NAMALWA (cell line): Measurements from ENCODE around the gene NACA2.
"Not testable (repeated sequence)": the region's sequence is repeated elsewhere in the genome, so short reads cannot be mapped to it uniquely, and the experiment has no call there.

Experiments used
- DNase-seq: peaks from one replicate; pipeline ENCODE4 v3.0.0-alpha.2; 2015; ENCODE audit warnings: low spot score

The NACA2 gene

GRCh38 chr17:61591018-61591417 lies at the start of gene NACA2:
Gene NACA2, minus strand, starts transcription at chr17:61591219. Its CDS starts 39 bp downstream, at chr17:61591180.
- no peak for DNase-seq

- DNase-seq: no peak
Observed at GRCh38 chr17:61639818-61640217, 48.8 kb upstream of the NACA2 start.

GRCh38 chr17:61638087-61638486 lies 47.1 kb upstream of the NACA2 start:
- no peak for DNase-seq

- peak; percentile 82 for DNase-seq
Observed at GRCh38 chr17:61635913-61636432, 45.0 kb upstream of the NACA2 start.

- DNase-seq: no peak
Observed at GRCh38 chr17:61634942-61635538, 44.0 kb upstream of the NACA2 start.

GRCh38 chr17:61634011-61634539 lies 43.1 kb upstream of the NACA2 start:
- no peak for DNase-seq

GRCh38 chr17:61632826-61633225 lies 41.8 kb upstream of the NACA2 start:
- DNase-seq: no peak

GRCh38 chr17:61631800-61632199 lies 40.8 kb upstream of the NACA2 start:
- DNase-seq: no peak

- DNase-seq: not testable (repeated sequence)
Observed at GRCh38 chr17:61628158-61628557, 37.1 kb upstream of the NACA2 start.

GRCh38 chr17:61627658-61628057 lies 36.6 kb upstream of the NACA2 start:
- no peak for DNase-seq

GRCh38 chr17:61627125-61627524 lies 36.1 kb upstream of the NACA2 start:
- no peak for DNase-seq

GRCh38 chr17:61625564-61625963 lies 34.5 kb upstream of the NACA2 start:
- no peak for DNase-seq

GRCh38 chr17:61624951-61625350 lies 33.9 kb upstream of the NACA2 start:
- no peak for DNase-seq

- no peak for DNase-seq
Observed at GRCh38 chr17:61621317-61621716, 30.3 kb upstream of the NACA2 start.

GRCh38 chr17:61619953-61620352 lies 28.9 kb upstream of the NACA2 start:
- DNase-seq: no peak

GRCh38 chr17:61619493-61619892 lies 28.5 kb upstream of the NACA2 start:
- DNase-seq: peak; percentile 6

GRCh38 chr17:61618950-61619349 lies 27.9 kb upstream of the NACA2 start:
- no peak for DNase-seq

- DNase-seq: no peak
Observed at GRCh38 chr17:61617330-61617729, 26.3 kb upstream of the NACA2 start.

- no peak for DNase-seq
Observed at GRCh38 chr17:61616783-61617182, 25.8 kb upstream of the NACA2 start.

GRCh38 chr17:61614219-61614618 lies 23.2 kb upstream of the NACA2 start:
- DNase-seq: no peak

- no peak for DNase-seq
Observed at GRCh38 chr17:61611323-61611722, 20.3 kb upstream of the NACA2 start.

- DNase-seq: no peak
Observed at GRCh38 chr17:61605692-61606091, 14.7 kb upstream of the NACA2 start.

- DNase-seq: no peak
Observed at GRCh38 chr17:61601297-61601696, 10.3 kb upstream of the NACA2 start.

GRCh38 chr17:61600621-61601020 lies 9.6 kb upstream of the NACA2 start:
- no peak for DNase-seq
